K562 (cell line): ENCODE results near the gene DIRAS3.

Source experiments
- ARID3A ChIP-seq: IDR thresholded peaks from 2 replicates; pipeline ENCODE4 v1.6.1; 2012; ENCODE audit warnings: low read depth, low read length, improper control_type of control experiment, borderline replicate concordance
- CTCF ChIP-seq, 3 experiments: IDR thresholded peaks in 2 of 3; conservative IDR thresholded peaks in 1 of 3; 2 replicates each; pipeline ENCODE4 v1.5.1; 2011 to 2012; ENCODE audit warnings: low read length in 3 of 3, mild to moderate bottlenecking in 3 of 3, control low read depth in 2 of 3, improper control_type of control experiment in 1 of 3, inconsistent platforms in 1 of 3, low read depth in 1 of 3, mixed read lengths in 1 of 3, moderate library complexity in 1 of 3; ENCODE audit not compliant: insufficient read depth in 2 of 3
- EP300 ChIP-seq: IDR thresholded peaks from 2 replicates; pipeline ENCODE4 v1.6.1; 2012; ENCODE audit warnings: low read length, improper control_type of control experiment
- GTF2F1 ChIP-seq: IDR thresholded peaks from 2 replicates; pipeline ENCODE4 v1.6.1; 2011; ENCODE audit warnings: low read depth, low read length, improper control_type of control experiment
- MAZ ChIP-seq, 2 experiments: fragments of 450-650 bp in 1 of 2; sonication (generic) in 1 of 2; formaldehyde crosslinking; IDR thresholded peaks in 1 of 2; conservative IDR thresholded peaks in 1 of 2; 2 replicates each; pipeline versions ENCODE4 v1.4.0 to v1.5.0; 2020; ENCODE audit warnings: mild to moderate bottlenecking in 1 of 2, missing genetic modification reagents in 1 of 2
- MED1 ChIP-seq: sonication (generic); formaldehyde crosslinking; IDR thresholded peaks from 2 replicates; pipeline ENCODE4 v1.8.1; 2023; ENCODE audit warnings: missing genetic modification reagents, borderline replicate concordance
- MLX ChIP-seq, 2 experiments: fragments of 450-650 bp in 1 of 2; sonication (generic) in 1 of 2; formaldehyde crosslinking; conservative IDR thresholded peaks; 2 replicates each; pipeline versions ENCODE4 v1.4.0 to v1.8.1; 2020 to 2022; ENCODE audit warnings: mild to moderate bottlenecking in 1 of 2, missing genetic modification reagents in 1 of 2
- NCOA6 ChIP-seq: fragments of 450-650 bp; IDR thresholded peaks from 2 replicates; pipeline ENCODE4 v1.6.1; 2017; ENCODE audit warnings: mild to moderate bottlenecking
- POLR2A ChIP-seq: fragments of 450-650 bp; conservative IDR thresholded peaks from 2 replicates; pipeline ENCODE4 v1.6.1; 2016
- SMARCA5 ChIP-seq: fragments of 450-650 bp; IDR thresholded peaks from 2 replicates; pipeline ENCODE4 v1.6.1; 2016
- TOE1 ChIP-seq, 2 experiments: fragments of 450-650 bp in 1 of 2; sonication (generic) in 1 of 2; formaldehyde crosslinking in 1 of 2; IDR thresholded peaks; 2 replicates each; pipeline versions ENCODE4 v1.7.1 to v1.8.0; 2016 to 2022; ENCODE audit warnings: borderline replicate concordance in 2 of 2, mild to moderate bottlenecking in 2 of 2, antibody characterized with exemption in 1 of 2, inconsistent platforms in 1 of 2, low read depth in 1 of 2, missing genetic modification reagents in 1 of 2, moderate library complexity in 1 of 2
- WHSC1 ChIP-seq: IDR thresholded peaks from one replicate; pipeline ENCODE4 v1.6.1; 2012; ENCODE audit warnings: low read length, control low read depth, inconsistent platforms
- ZNF398 ChIP-seq: fragments of 250-450 bp; sonication (Bioruptor Pico); IDR thresholded peaks from 2 replicates; pipeline ENCODE4 v1.8.0; 2021; ENCODE audit warnings: moderate library complexity, mild to moderate bottlenecking, inconsistent platforms

- TF ChIP-seq POLR2A: no peak
- TF ChIP-seq SMARCA5: no peak
- TF ChIP-seq ZNF398: no peak
- TF ChIP-seq MAZ (CRISPR knock-in tag; conservative IDR thresholded peaks at IDR 0.05 in 1 of 2, IDR thresholded peaks at IDR 0.05 in 1 of 2): no peak
- TF ChIP-seq NCOA6: no peak
- no peak for TF ChIP-seq CTCF (IDR thresholded peaks at IDR 0.05 in 2 of 3, conservative IDR thresholded peaks at IDR 0.05 in 1 of 3; ENCODE audit: insufficient read depth in 2 of 3, low read depth in 1 of 3, low read length in 3 of 3)
- no peak for TF ChIP-seq MLX (CRISPR knock-in tag; conservative IDR thresholded peaks at IDR 0.05)
- TF ChIP-seq EP300: no peak
- no peak for TF ChIP-seq TOE1 (IDR thresholded peaks at IDR 0.05; ENCODE audit: borderline replicate concordance)
- no peak for TF ChIP-seq TOE1 (CRISPR knock-in tag; IDR thresholded peaks at IDR 0.05; ENCODE audit: borderline replicate concordance, low read depth)
- TF ChIP-seq ARID3A: no peak
- no peak for TF ChIP-seq MED1 (CRISPR knock-in tag)
- no peak for TF ChIP-seq GTF2F1
- no peak for TF ChIP-seq WHSC1
These were observed 28.2 kb upstream of the DIRAS3 start for GRCh38 chr1:68078647-68079046.
